CD4-positive, alpha-beta T cell treated with Interferon alpha-2 for 1 hour (primary cell): ENCODE measurements around the gene SLC27A4.

Experiments
- DNase-seq, 2 donors: peaks; one replicate each; pipeline ENCODE4 v3.0.0-alpha.2; 2020 to 2022

The SLC27A4 gene

DNA sequence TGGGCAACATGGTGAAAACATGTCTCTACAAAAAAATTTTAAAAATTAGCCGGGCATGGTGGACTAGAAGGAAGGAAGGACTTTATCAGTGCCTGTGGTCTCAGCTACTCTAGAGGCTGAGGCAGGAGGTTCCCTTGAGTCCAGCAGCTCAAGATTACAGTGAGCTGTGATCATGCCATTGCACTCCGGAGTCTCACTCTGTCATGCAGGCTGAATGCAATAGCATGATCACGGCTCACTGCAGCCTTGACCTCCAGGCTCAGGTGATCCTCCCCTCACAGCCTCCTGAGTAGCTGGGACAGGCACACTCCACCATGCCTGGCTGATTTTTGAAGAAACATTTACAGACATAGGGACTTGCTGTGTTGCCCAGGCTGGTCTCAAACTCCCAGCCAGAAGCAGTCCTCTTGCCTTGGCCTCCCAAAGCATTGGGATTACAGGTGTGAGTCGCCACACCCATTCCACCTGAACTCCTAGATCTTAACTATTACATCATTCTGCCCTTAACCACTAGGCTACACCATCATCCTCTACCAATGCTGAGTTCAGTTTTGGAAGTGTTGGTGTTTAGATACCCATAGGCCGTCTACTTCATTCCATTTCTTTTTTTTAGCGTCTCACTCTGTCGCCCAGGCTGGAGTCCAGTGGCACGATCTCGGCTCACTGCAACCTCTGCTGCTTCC, 28.8 kb downstream of the SLC27A4 start:
- DNase-seq, result no peak

DNA sequence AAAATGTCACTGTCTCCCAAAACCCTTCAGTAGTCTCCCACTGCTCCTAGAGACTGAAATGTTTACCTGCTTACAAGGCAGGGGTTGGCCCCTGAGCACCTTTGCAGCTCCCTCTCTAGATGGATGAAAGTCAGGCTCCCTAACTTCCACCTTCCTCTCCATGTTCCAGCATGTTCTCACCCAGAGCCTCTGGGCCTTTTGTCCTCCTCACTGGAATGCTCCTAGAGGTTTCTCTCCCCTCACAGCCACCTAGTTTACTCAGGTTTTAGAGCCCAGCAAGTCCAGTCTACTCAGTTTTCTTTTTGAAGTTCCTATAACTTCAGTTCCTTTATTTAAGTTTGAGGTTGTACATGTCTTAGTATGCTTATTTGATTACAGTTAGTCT, 30.0 kb downstream of the SLC27A4 start:
- no peak for DNase-seq

DNA sequence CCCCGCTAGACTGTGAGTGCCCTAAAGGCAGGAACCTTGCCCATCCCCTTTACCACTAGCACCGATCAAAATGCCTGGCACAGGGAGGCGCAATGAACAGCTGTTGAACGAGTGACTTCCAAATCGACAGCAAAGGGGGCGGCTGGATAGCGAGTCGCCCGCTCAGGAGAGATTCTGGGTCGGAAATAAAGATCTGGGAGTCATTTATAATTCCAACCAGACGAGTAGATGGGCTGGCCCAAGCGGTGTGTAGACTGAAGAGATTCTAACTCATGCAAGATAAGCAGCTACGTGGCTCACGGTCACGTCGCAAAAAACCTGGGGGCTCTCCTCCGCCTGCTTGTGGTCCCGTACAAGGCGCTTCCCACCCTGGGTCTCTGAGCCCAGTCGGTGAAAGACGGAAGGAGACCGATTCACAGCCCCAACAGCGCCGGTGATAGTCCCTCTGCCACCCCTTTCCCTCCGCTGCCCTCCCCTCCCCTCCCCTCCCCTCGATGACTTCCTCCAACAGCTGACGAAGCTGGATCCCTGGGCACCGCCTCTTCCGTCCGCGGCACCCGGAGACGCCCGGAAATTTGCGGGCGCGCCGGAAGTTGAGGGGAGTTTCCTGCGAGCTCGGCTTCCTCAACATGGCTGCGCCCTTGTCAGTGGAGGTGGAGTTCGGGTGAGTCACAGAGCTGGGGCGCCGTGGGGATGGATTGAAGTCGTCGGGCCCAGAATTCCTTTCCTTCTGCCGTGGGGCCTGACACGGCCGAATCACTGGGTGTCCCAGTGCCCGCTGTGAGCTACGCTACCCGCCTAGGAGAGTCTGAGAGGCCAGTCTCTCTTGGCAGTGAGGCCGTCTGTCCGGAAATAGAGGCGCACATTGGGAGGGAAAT, 30.7 kb downstream of the SLC27A4 start, which contains the start of gene URM1:
Gene URM1, plus strand, starts transcription at position 623 of the 878 bp plus-strand sequence. Its CDS starts 7 bp downstream, at position 630.
- DNase-seq, result peak; percentile 95

DNA sequence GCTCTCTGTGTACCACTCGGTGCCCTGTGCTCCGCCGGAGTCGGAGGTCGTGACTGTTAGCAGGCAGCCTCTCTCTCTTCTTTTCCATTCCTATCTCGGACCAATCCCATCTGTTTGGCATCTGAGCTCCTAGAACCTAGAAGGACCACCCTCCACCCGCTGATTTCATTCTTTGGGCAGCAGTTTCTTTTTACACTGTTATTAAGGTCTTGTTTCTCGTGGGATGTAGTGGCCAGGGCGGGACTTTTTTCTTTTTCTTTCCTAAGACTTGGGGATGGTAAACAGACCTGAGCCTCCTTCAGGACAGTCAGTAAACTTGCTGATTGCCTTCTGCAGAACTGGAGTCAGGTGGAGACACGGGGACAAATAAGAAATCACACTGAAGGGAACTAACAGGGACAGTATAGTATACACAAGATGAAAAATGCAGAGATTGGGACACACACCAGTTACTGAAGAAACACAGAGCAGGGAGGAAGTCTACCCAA, 31.3 kb downstream of the SLC27A4 start:
- no peak for DNase-seq

DNA sequence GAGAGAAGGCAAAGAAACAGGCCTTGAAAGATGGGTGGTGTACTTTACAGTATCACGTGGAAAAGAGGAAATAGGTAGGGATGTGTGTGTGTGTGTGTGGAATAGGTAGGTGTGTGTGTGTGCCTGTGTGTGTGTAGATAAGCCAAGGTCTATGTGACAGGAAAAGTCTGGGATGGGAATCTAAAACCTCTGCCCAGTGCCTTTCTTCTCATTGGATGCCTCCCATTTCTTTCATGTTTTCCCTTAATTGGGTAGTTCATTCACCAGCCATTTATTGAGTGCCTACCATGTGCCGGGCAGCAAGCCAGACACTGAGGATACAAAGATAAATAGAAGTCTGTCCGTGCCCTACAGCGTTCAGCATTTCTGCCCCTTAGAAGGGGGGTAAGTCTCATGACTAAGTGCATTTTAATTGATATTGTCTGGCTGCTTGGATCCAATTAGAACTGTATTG, 31.9 kb downstream of the SLC27A4 start:
- peak in 1 of 2 donors; percentile 10 for DNase-seq

DNA sequence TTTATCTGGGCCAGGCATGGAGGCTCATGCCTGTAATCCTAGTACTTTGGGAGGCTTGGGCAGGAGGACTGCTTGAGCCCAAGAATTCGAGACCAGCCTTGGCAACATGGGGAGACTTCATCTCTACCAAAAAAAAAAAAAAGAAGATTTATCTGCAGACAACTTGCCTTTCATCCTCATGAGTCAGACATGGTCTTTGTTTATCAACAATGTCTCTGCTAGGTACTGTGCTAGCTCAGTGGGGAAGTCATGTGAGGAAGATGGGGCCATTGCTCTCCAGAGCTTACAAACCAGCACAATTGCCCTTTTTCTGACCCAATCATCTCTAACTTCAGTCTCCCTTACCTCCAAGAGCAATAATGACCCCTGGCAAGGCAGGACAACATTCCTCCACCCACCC, 32.5 kb downstream of the SLC27A4 start:
- DNase-seq, result no peak

DNA sequence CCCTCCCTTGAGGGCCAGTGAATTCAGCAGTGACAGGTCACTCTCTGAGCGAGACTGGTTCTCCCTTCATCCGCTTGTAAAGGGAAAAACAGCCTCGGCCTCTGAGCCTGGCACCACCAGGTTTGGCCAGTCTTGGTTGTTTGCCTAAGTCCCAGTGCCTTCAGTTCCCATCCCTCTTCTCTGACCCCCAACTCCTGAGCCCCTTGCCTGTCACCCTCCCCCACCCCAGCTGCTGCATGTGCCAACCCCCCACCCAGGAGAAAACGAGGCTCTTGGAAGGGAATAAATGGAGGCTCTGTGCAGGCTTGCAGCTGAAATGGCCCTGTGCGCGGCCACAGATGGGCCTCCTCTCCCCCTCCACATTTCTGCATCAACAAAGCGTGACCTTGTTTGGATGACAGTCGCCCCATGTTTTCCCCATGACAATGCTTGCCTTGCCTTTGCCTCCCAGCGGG, 33.9 kb downstream of the SLC27A4 start:
- no peak for DNase-seq

DNA sequence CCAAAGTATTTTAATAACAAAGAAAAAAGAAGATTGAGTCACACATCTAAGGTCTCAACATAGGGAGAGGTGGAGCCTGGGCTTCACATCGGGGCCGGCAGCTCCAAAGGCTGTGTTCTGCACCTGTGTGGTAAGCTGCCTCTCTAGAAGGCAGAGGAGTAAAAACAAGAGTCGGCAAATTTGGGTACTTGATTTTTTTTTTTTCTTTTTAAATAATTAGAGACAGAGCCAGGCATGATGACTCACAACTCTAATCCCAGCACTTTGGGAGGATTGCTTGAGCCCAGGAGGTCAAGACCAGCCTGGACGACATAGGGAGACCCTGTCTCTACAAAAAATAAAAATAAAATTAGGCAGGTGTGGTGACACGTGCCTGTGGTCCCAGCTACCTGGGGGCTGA, 35.5 kb downstream of the SLC27A4 start:
- no peak for DNase-seq

DNA sequence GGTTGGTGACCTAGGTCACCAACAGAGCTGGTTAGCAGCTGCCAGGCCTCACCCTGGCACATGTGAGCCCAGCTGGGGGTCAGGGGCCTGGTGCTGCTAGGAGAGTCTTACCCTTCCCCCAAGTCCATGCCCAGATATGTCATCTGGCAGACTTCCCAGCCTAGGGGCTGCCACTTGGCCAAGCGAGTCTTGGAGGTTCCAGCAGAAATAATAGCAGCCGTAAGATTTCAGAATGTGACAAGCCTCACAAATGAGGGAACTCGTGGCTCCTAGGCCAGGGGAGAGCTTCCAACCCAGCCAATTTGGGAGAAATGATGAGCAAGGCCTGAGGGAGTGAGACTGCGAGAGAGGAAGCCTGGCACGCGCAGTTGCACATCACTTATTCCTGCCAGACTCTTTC, 41.9 kb downstream of the SLC27A4 start:
- no peak for DNase-seq

DNA sequence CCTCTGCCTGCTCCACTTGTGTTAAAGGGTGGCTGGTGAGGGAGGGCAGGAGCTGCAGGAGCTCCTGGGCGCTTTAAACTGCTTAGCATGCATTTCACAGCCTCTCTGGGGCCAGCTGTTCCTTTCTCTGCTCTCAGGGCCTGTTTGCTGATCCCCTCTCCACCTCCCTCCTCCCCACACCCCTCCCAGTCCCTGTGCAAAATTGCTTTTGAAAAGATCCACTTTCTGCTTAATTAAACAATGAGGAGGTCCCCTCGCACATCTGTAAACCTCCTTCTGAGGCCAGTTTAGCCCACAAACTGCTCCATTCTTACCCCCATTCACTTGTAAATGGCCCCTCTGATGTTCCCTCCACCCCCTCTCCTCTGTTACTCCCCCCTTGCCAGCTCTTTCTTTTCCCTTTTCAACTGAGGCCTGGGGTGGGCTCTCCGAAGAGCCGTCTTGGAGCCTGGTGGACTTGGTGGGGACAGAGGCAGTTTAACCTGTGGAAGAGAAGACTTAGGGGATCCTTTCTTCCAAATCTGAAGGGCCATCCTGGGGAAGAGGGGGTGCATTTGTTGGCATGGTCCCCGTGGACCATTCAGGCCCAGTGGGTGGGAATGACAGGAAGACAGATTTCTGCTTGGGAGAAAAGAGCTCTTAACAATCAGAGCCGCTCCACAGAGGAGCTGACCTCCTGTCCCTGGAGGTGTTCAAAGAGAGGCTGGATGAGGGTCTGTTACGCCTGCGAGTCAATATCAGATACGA, 42.9 kb downstream of the SLC27A4 start:
- DNase-seq, result no peak

DNA sequence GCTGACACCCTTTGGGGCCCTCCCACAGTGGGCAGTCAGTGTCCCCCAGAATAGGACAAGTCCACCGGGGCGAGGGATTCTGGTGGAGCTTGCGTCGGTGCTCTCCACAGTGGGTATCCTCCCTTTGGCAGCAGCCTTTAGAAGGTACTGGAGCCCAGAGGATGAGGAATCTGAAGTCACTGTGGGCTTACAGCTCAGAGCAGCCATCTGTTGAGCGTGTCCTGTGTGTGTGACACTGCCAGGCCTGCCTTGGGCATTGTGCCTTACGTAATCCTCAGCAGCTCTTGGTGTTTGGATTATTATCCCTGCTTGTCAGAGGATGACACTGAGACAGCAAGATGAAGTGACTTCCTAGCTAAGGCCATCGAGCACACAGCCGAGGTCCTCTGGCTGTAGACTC, 43.5 kb downstream of the SLC27A4 start:
- no peak for DNase-seq

DNA sequence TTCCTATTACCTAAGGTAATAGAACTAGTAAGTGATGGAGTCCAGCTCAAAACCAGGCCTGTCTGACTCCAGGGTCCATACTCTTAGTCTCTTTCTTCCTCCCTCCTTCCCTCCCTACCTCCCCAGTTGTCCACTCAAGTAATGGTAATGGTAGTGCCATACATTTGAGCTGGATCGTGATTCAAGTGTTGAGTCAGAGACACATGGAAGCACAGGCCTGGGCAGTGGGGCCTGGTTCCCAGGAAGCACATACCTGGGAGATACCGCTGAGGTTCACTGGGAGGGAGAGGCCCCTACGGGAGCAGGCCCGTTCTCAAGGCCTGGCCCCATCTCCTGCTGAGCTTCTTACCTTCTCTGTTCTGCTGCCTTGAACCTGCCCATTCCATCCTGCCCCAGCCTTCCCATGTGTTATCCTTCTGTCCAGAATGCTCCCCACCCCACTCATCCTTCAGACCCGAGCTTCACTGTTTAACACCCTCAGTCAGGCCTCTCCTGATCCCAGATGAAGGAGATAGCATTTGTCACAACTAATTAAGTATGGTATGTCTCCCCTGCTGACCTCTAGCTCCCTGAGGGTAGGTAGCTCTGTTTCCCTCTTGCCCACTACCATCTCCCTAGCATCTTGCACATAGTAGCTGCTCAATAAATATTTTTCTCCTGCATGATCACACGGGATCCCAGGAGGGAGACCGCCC, 44.6 kb downstream of the SLC27A4 start:
- no peak for DNase-seq

DNA sequence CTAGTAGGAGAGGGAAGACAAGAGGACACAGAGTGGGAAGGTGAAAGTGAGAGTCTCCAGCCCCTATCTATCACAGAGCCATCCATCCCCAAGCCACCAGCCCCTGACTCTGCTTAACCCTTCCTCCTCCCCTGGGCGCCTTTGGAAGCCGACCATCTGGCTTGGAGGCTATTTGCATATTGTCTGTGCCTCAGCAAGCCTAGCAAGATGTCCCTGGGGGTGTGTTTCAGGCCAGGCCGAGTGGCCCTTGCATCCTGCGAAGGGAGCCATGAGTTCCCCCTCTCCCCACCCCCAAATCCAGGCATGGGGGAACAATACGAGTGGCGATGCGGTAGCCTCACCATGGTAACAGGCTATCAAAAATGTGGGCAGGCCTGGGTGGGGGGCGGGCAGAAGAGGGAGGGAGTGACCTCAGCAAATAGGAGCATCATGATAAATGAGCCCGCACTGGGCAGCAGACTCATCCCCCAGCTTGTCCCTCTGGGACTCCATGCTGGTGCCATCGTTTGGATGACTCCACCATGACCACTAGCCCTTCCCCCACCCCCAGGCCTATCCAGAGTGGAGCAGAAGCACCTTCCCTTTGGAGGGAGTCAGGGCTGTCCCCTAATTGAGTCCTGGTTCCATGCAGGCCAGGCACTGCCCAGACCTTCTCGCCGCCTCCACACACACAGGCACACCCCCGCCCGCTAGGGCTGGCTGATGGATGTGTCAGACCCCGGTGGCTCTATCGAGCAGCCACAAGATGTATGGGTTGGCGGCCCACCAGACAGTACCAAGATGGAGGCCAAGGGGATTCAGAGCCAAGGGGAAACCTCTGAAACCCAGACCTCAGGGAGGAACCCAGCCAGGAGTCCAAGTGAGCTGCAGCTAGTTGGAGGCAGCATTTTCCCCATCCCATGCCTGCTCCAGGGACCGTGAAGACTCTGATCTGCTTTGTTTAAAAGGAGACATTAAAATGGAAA, 45.5 kb downstream of the SLC27A4 start:
- DNase-seq, result no peak

DNA sequence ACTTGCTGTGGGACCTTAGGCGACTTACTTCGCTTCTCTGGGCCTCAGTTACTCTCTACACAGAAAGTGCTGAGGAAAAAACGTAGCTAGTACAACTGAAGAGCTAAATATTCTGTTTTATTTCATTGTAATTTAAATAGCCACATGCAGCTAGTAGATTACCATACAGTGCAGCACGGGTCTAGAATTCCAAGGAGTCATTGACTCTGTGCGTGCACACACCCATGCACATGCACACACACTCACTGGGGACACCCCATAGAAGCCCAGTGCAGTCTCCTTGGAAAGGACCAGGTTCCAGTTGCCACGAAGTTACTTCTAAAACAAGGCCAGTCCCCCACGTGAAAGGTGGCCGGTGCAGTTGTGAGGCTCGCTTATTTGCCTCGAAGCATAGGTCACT, 47.8 kb downstream of the SLC27A4 start:
- no peak for DNase-seq

DNA sequence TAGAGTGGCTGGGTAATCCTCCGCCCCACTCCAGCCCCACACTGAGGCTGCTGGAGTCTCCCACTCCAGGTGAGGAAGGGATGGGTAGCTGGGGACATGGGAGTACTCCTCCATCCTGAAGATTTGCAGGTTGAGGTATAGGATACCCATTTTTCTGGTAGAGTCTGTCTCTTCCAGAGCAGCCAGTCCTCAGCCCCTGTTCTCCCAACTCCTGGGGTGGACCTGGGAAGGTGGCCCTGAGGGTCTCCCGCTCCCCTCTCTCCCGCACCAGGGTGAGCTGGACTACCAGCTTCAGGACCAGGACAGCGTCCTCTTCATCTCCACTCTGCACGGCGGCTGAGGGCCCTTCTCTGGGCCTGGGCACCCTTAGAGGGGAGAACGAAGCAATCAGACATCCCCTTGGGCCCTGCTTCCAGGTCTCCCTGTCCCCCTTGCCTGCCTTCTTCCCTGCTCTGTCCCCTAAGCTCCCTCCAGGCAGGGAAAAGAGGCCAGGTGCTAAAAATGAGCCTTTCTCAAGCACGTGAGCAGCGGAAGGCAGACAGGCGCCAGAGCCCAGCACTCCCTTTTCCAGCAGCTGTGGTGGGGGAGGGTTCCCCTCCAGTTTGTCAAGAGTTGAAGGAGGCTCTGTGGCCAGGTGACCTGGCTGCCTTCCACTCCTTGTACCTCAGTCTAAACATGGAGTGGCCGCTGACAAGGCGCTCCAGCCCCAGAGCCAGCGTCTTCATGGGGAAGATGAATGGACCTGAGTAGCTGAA, 49.2 kb downstream of the SLC27A4 start:
- DNase-seq, result no peak

DNA sequence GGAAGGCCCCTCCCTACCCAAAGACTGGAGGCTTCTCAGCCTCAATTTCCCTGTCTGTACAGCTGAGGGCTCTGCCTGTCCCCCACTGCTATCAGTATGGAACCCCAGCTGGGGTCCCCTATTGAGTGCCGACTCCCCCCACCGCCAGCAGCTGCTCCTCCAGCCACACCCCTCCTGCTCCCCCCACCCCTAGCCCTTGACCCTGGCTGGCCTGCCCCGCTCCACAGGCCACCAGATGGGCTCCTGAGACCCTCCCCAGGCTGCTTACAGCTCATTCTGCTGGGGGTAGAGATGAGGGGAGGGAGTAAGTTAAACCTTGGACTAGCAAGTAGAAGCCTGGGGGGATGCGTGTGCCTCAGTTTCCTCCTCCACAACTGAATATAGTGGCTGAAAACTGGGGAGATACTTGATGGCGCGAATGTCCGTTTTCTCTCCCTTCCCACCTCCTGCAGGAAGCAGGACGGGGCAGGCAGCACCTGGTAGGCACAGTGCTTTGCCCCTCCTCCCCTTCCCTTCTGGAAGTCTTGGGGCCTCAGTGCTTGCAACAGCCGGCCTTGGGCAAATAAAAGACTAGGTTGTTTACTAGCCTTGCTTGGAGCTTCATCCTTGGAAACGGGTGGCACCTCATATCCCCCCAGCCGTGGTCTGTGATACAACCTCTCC, 50.0 kb downstream of the SLC27A4 start:
- DNase-seq, result no peak

DNA sequence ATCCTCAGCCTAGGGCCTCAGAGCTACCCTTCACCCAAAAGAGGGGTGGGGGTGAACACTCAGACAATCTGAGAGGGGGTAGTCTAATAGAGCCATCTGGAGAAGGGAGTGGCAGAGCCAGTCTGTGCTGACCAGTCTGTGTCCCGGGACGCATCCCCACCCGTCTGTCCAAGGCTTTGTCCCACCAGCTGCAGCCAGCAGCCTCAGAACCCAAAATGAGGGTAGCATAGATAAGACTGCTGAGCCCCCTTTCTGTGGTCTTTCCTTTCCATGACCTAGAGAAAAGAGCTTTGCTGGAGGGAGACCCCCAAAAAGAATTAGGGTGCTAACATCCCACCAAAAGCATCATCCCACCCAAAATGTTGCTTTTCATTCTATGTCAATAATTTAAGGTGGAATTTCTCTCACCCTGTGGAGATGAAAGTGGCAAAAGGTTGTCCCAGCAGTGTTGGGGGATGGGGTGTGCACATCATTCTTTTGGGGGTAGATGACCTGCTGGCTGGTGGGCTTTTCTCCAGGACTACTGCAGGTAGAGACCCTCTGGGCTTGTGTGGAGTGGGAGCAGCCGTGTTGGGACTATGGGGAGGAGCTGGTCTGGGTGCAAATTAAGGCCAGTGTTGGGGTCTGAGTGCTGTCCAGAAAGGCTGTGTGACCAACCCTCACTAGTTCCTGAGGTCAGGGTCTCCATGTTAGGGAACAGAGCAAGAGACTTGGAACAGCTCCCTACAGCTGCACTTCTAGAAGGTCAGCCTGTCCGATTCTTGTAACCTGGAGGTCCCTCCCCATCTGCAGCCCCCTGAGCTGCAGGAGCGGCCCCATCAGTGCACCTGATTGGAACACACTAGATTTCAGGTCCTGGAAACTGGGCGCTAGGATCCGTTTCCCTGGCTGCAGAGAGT, 50.7 kb downstream of the SLC27A4 start:
- no peak for DNase-seq

DNA sequence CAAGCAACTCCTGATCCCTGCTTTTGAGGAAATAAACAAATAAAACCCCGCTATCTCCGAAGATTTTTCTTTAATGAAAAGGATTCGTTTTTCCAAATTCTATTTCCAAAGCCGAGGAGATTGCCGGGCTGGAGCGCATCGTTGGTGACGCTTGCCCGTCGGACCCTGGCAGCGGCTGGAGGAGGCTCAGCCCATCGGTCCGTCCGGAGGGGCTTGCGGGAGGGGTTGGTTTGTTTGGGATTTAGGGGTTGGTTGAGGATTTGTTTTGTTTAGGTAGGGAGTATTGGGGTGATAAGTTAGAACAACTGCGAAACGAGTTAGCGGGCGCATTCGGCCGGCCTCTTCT, 51.6 kb downstream of the SLC27A4 start:
- DNase-seq, result no peak
